Endothelial cell of umbilical vein (primary cell): Measurements from ENCODE around the gene ATP13A3.

Experiments
- EZH2 ChIP-seq: IDR thresholded peaks from 2 replicates; pipeline ENCODE4 v1.6.1; 2012; ENCODE audit warnings: borderline replicate concordance, low read depth, mild to moderate bottlenecking, moderate library complexity, low read length, inconsistent platforms; ENCODE audit not compliant: severe bottlenecking
- FOS ChIP-seq: IDR thresholded peaks from 2 replicates; pipeline ENCODE4 v1.6.1; 2011; ENCODE audit warnings: mild to moderate bottlenecking, low read length, moderate library complexity, borderline replicate concordance; ENCODE audit not compliant: insufficient read depth
- POLR2A ChIP-seq: IDR thresholded peaks from 2 replicates; pipeline ENCODE4 v1.6.1; 2012; ENCODE audit warnings: low read depth, mild to moderate bottlenecking, control low read depth, low read length

- TF ChIP-seq POLR2A (no peak), EZH2 (no peak), FOS (no peak)
Measured at GRCh38 chr3:194389269-194389668, 97.5 kb downstream of the ATP13A3 start.
